Osteoblast (primary cell): Measurements from ENCODE around the gene DENND1A. TPM values are rescaled to one million over a fixed set of nuclear protein-coding genes. Genes with fewer than 3 reads are reported as not detected.

Source experiments
- DNase-seq: peaks from one replicate; pipeline ENCODE4 v3.0.0; 2011; ENCODE audit warnings: low spot score, mixed read lengths; ENCODE audit not compliant: insufficient read length; ENCODE audit errors: missing footprints
- H2AFZ ChIP-seq: 2 replicates; pipeline ENCODE4 v1.6.0; 2011; ENCODE audit warnings: mild to moderate bottlenecking, low read length
- H3K27ac ChIP-seq: 2 replicates; pipeline ENCODE4 v1.5.1; 2011; ENCODE audit warnings: mild to moderate bottlenecking, low read depth, low read length, moderate library complexity
- H3K27me3 ChIP-seq: 2 replicates; pipeline ENCODE4 v1.6.0; 2012; ENCODE audit warnings: mild to moderate bottlenecking, control low read depth, inconsistent platforms, low read length, moderate library complexity; ENCODE audit not compliant: insufficient read depth
- H3K36me3 ChIP-seq: 2 replicates; pipeline ENCODE4 v1.5.1; 2011; ENCODE audit warnings: mild to moderate bottlenecking, low read length, control low read depth, moderate library complexity; ENCODE audit not compliant: insufficient read depth
- H3K4me1 ChIP-seq: 2 replicates; pipeline ENCODE4 v1.5.1; 2011; ENCODE audit warnings: mild to moderate bottlenecking, low read length, control low read depth, moderate library complexity; ENCODE audit not compliant: insufficient read depth
- H3K4me2 ChIP-seq: 2 replicates; pipeline ENCODE4 v1.6.0; 2011; ENCODE audit warnings: mild to moderate bottlenecking, low read length; ENCODE audit not compliant: insufficient read depth
- H3K4me3 ChIP-seq: fragments of 200-600 bp; sonication (generic); 3 replicates; pipeline ENCODE4 v1.5.1; 2012; ENCODE audit warnings: mild to moderate bottlenecking, low read length, inconsistent platforms; ENCODE audit not compliant: insufficient read depth
- H3K79me2 ChIP-seq: 2 replicates; pipeline ENCODE4 v1.6.0; 2012; ENCODE audit warnings: mild to moderate bottlenecking, low read length, control low read depth, inconsistent platforms; ENCODE audit not compliant: insufficient read depth
- H3K9me3 ChIP-seq: 2 replicates; pipeline ENCODE4 v1.5.1; 2011; ENCODE audit warnings: low read depth, low read length, control low read depth
- H4K20me1 ChIP-seq: 2 replicates; pipeline ENCODE4 v1.6.0; 2012; ENCODE audit warnings: mild to moderate bottlenecking, low read length, control low read depth; ENCODE audit not compliant: insufficient read depth
- CTCF ChIP-seq: IDR thresholded peaks from 2 replicates; pipeline ENCODE4 v1.5.1; 2011; ENCODE audit warnings: mild to moderate bottlenecking, low read depth, low read length, moderate library complexity; ENCODE audit errors: extremely low read depth
- total RNA-seq: library from RNA; depleted of rRNA; stranded (reverse); fragments of >200 nt; gene quantifications from 2 replicates; pipeline ENCODE4 v1.2.3, GENCODE V29; 2012

DENND1A gene
- total RNA-seq, 1 donor = 14.1 TPM

- TF ChIP-seq CTCF = no peak
- H3K79me2 ChIP-seq = no peaks in the 10 kb centered on the region
- no peak for DNase-seq
- H2AFZ ChIP-seq = peak overlapping the region; percentile 12
- H4K20me1 ChIP-seq = no peaks in the 10 kb centered on the region
- no peaks in the 10 kb centered on the region for H3K27me3 ChIP-seq
- H3K36me3 ChIP-seq = no peaks in the 10 kb centered on the region
- H3K27ac ChIP-seq = no peak overlapping the region
- peak overlapping the region; percentile 40 for H3K4me3 ChIP-seq
- peak overlapping the region; percentile 53 for H3K4me2 ChIP-seq
- H3K9me3 ChIP-seq = no peaks in the 10 kb centered on the region
- no peaks in the 10 kb centered on the region for H3K4me1 ChIP-seq
Measured at GRCh38 chr9:123568691-123569688, 360.9 kb downstream of the DENND1A start.

GRCh38 chr9:123567013-123567412 lies 362.9 kb downstream of the DENND1A start:
- no peak overlapping the region for H3K27ac ChIP-seq
- DNase-seq = no peak
- no peaks in the 10 kb centered on the region for H3K27me3 ChIP-seq
- no peak overlapping the region for H3K4me2 ChIP-seq
- H3K9me3 ChIP-seq = no peaks in the 10 kb centered on the region
- H2AFZ ChIP-seq = no peak overlapping the region
- peaks cover 3% of the 10 kb centered on the region for H4K20me1 ChIP-seq
- no peak for TF ChIP-seq CTCF
- H3K79me2 ChIP-seq = no peaks in the 10 kb centered on the region
- no peaks in the 10 kb centered on the region for H3K36me3 ChIP-seq
- peaks cover 10% of the 10 kb centered on the region for H3K4me1 ChIP-seq
- H3K4me3 ChIP-seq = no peak overlapping the region

- DNase-seq = no peak
- Histone ChIP-seq H3K9me3 (no peaks in the 10 kb centered on the region), H3K27ac (no peak overlapping the region), H2AFZ (no peak overlapping the region), H3K36me3 (no peaks in the 10 kb centered on the region), H3K79me2 (no peaks in the 10 kb centered on the region), H3K4me2 (no peak overlapping the region), H3K4me1 (peaks cover 10% of the 10 kb centered on the region), H3K27me3 (no peaks in the 10 kb centered on the region), H3K4me3 (no peak overlapping the region), H4K20me1 (peaks cover 3% of the 10 kb centered on the region)
- no peak for TF ChIP-seq CTCF
Measured at GRCh38 chr9:123564652-123565051, 365.3 kb downstream of the DENND1A start.

- peak; percentile 92 for DNase-seq
- no peak for TF ChIP-seq CTCF
- Histone ChIP-seq H3K36me3 (no peaks in the 10 kb centered on the region), H3K4me3 (peak overlapping the region; percentile 36), H2AFZ (peak overlapping the region; percentile 69), H3K4me2 (peak overlapping the region; percentile 67), H3K9me3 (no peaks in the 10 kb centered on the region), H3K4me1 (peaks cover 10% of the 10 kb centered on the region), H3K27me3 (no peaks in the 10 kb centered on the region), H4K20me1 (peaks cover 3% of the 10 kb centered on the region), H3K79me2 (no peaks in the 10 kb centered on the region), H3K27ac (peak overlapping the region; percentile 73)
Measured at GRCh38 chr9:123562844-123563346, 367.0 kb downstream of the DENND1A start.
